AG10803 (cell line): ENCODE results near the gene SCN4A.

Experiments
- DNase-seq: peaks from one replicate; pipeline ENCODE4 v3.0.0; 2010; ENCODE audit warnings: low read depth
- H3K4me3 ChIP-seq: 2 replicates; pipeline ENCODE4 v1.5.1; 2011; ENCODE audit warnings: mild to moderate bottlenecking, low read length, control low read depth
- TF ChIP-seq, protein P1 (sequence below): conservative IDR thresholded peaks from 2 replicates; pipeline ENCODE4 v1.5.1; 2011; ENCODE audit warnings: mild to moderate bottlenecking, low read length, control low read depth, inconsistent platforms

Gene SCN4A

DNA sequence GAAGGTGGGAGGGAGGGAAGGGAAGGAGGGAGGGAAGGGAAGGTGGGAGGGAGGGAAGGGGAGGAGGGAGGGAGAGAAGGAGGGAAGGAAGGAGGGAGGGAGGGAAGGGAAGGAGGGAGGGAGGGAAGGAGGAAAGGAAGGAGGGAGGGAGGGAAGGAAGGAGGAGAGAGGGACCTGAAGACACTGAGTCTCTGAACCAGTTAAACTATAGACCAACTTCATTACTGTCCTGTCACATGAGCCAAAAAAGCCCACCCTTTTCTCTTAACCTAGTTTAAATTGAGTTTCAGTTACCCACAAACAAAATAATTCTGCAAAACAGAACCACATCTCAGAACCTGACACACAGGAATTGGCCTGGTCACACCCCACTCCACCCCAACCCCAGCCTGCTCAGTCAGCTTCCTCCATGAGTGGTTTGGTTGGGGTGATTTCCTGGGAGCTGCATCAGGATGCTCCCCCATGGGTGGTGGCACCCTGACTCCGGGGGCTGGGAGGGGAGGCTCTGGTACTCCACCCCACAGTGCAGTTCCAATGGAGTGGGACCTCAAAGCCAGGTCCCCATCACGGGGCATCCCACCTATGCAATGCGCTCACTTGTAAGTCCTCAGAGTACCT lies 20.8 kb upstream of the SCN4A start:
- TF ChIP-seq, protein P1, sequence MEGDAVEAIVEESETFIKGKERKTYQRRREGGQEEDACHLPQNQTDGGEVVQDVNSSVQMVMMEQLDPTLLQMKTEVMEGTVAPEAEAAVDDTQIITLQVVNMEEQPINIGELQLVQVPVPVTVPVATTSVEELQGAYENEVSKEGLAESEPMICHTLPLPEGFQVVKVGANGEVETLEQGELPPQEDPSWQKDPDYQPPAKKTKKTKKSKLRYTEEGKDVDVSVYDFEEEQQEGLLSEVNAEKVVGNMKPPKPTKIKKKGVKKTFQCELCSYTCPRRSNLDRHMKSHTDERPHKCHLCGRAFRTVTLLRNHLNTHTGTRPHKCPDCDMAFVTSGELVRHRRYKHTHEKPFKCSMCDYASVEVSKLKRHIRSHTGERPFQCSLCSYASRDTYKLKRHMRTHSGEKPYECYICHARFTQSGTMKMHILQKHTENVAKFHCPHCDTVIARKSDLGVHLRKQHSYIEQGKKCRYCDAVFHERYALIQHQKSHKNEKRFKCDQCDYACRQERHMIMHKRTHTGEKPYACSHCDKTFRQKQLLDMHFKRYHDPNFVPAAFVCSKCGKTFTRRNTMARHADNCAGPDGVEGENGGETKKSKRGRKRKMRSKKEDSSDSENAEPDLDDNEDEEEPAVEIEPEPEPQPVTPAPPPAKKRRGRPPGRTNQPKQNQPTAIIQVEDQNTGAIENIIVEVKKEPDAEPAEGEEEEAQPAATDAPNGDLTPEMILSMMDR, result no peak
- DNase-seq, result no peak
- H3K4me3 ChIP-seq, result no peak overlapping the region

DNA sequence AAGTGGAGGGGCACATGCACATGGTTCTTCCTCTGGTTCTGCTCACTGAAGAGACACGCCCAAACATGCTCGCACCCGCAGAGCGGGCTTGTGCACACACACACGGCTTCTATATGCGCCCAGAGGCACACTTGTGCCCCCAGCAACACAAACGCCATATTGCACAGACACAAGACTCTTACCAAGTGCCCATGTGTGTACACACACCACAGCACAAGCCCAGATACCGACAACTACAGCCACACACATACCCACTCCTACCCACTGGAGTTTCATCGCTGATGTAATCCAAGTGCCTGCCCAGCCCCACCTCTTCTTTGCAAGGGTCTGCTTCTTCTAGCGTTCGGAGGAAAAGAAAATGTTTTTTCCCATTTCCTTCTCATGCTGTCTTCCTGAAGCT lies 18.9 kb upstream of the SCN4A start:
- TF ChIP-seq, protein P1, result no peak
- no peak for DNase-seq
- H3K4me3 ChIP-seq, result no peak overlapping the region

DNA sequence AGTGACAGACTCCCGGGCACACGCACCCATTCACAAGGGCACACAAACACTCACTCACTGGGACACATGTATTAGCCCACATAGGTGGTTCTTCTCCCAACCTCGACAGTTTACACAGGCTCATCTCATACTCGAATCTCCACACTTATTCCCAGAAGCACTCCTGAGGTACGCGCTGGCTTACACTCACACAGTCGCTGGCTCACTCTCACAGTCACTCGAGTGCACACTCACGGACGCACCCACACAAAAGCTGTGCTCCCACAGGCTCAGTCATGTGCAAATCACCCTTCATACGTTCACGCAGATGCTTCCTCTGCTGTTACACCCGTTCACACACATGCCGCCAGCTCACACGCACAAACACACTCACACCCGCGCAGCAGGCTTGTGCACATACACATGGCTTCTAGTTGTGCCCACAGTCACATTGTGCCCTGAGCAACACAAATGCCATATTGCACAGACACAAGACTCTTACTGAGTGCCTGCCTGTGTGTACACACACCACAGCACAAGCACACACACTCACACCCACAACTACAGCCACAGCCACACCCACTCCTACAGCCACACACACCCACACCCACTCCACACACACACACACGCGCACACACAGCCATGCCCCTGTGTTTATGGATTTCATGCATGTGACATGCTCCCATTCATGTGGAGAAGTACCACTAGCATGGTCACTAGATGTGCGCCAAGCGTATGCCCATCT lies 17.1 kb upstream of the SCN4A start:
- no peak overlapping the region for H3K4me3 ChIP-seq
- TF ChIP-seq, protein P1, result no peak
- no peak for DNase-seq

DNA sequence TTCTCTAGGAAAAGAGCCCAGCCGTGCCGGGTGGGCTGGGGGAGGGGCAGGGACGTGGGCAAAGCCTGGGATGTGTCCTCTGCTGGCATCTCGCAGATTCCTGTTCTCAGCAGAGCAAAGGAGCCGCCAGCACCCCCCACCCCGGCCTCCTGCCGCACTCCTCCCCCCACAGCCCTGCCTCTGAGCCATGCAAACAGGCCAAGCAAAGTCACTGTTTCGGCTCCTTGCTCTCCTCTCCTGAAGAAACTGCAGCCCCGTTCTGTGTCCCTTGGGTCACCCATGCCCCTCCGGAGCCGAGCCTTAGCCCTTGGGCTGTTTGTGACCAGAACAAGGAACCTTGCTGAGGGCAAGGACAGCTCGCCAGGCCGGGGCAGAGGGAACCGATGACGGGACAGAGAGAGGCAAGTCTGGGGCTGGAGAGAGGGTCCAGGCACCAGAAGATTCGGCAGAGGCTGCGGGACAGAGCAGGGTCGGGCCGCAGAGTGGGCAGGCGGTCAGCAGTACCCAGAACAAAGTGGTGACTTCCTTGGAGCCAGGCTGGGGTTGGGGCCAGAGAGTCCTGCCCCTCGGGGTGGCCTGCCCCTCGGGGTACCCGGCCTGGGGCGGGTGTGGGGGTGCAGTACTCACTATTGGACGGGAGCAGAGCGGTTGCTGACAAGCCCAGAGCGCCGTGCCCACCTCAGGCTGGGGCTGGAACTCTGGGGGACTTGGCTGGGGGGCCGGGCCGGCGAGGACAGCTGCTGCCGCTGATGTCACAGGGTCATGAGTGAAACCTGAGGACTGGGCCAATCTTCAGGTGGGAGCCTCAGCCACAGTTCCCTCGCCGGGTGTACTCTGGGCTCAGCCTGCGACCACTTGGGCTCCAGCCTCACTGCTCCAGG lies 16.3 kb upstream of the SCN4A start:
- H3K4me3 ChIP-seq, result no peak overlapping the region
- TF ChIP-seq, protein P1, result no peak

GRCh38 chr17:63988127-63988478 lies 15.4 kb upstream of the SCN4A start:
- TF ChIP-seq, protein P1, result no peak
- DNase-seq, result no peak
- H3K4me3 ChIP-seq, result no peak overlapping the region

More for the DNA sequence above, 16.3 kb upstream of the SCN4A start:
- DNase-seq, result peak; percentile 18

GRCh38 chr17:63987221-63988126 lies 14.8 kb upstream of the SCN4A start:
- no peak overlapping the region for H3K4me3 ChIP-seq
- TF ChIP-seq, protein P1, result no peak
- DNase-seq, result no peak
